Panc1 (cell line): ENCODE results near the gene ERBB3. TPM values are rescaled to one million over a fixed set of nuclear protein-coding genes. Genes with fewer than 3 reads are reported as not detected.

ENCODE experiments used
- ATAC-seq: fragments of 200-7000 bp; cut with Tn5 transposase; 2 replicates; pipeline ENCODE4 v1.9.1; 2020; ENCODE audit warnings: mild to moderate bottlenecking, moderate library complexity
- BruUV-seq: library from RNA; stranded (reverse); fragments of 400-500 nt; replicated peaks from 2 replicates; lab custom pipeline; 2021; lab: Mats Ljungman, UMichigan
- CTCF ChIA-PET: fragments of 300-600 bp; sonication (Branson Sonifier 250); formaldehyde crosslinking; loops from one replicate; lab custom pipeline; 2022; ENCODE audit warnings: antibody characterized with exemption; lab: Charles Lee
- POLR2A ChIA-PET: fragments of 300-600 bp; sonication (Branson Sonifier 250); formaldehyde crosslinking; loops from one replicate; lab custom pipeline; 2022; ENCODE audit warnings: antibody characterized with exemption; lab: Charles Lee
- DNase-seq: peaks from one replicate; pipeline ENCODE4 v3.0.0-alpha.2; 2010; ENCODE audit warnings: low read depth, low spot score
- H3K27ac ChIP-seq: 2 replicates; pipeline ENCODE4 v1.5.1; 2011; ENCODE audit warnings: mild to moderate bottlenecking, low read length, inconsistent platforms
- H3K27me3 ChIP-seq: fragments of 200-500 bp; sonication (Bioruptor generic); 2 replicates; pipeline ENCODE4 v1.6.0; 2014; ENCODE audit warnings: low read length, inconsistent platforms; ENCODE audit not compliant: control insufficient read depth, insufficient read depth
- H3K36me3 ChIP-seq: fragments of 200-500 bp; sonication (Bioruptor generic); 2 replicates; pipeline ENCODE4 v1.5.1; 2014; ENCODE audit warnings: inconsistent platforms, mild to moderate bottlenecking, low read length, moderate library complexity; ENCODE audit not compliant: control insufficient read depth, insufficient read depth
- H3K4me1 ChIP-seq: 2 replicates; pipeline ENCODE4 v1.5.1; 2011; ENCODE audit warnings: inconsistent platforms, mild to moderate bottlenecking, low read length, moderate library complexity; ENCODE audit not compliant: control insufficient read depth, insufficient read depth
- H3K4me3 ChIP-seq, 2 experiments: 2 replicates each; pipeline ENCODE4 v1.5.1; 2011 to 2012; ENCODE audit warnings: low read depth in 2 of 2, low read length in 2 of 2, mild to moderate bottlenecking in 2 of 2, inconsistent platforms in 1 of 2, moderate library complexity in 1 of 2
- H3K9me3 ChIP-seq: fragments of 200-500 bp; sonication (Bioruptor generic); 2 replicates; pipeline ENCODE4 v1.5.1; 2014; ENCODE audit warnings: low read depth, mild to moderate bottlenecking, inconsistent platforms, low read length, moderate library complexity; ENCODE audit not compliant: control insufficient read depth, insufficient read depth
- CTCF ChIP-seq: fragments of 450-650 bp; IDR thresholded peaks from 2 replicates; pipeline ENCODE4 v1.5.1; 2017; ENCODE audit warnings: mild to moderate bottlenecking
- POLR2AphosphoS5 ChIP-seq: IDR thresholded peaks from 2 replicates; pipeline ENCODE4 v1.6.1; 2012; ENCODE audit warnings: mild to moderate bottlenecking, low read depth, low read length, moderate library complexity
- REST ChIP-seq, 2 experiments: IDR thresholded peaks; 2 replicates each; pipeline ENCODE4 v1.6.1; 2011 to 2012; ENCODE audit warnings: low read depth in 2 of 2, control low read depth in 1 of 2, low read length in 1 of 2, mild to moderate bottlenecking in 1 of 2, moderate library complexity in 1 of 2; ENCODE audit not compliant: insufficient read depth in 1 of 2
- SIN3A ChIP-seq: IDR thresholded peaks from 2 replicates; pipeline ENCODE4 v1.6.1; 2012; ENCODE audit warnings: low read depth, mild to moderate bottlenecking, low read length, moderate library complexity, borderline replicate concordance; ENCODE audit not compliant: insufficient read depth
- TCF7L2 ChIP-seq: IDR thresholded peaks from 2 replicates; pipeline ENCODE4 v1.6.1; 2011; ENCODE audit warnings: mild to moderate bottlenecking, low read depth, low read length, inconsistent platforms
- in situ Hi-C: cut with HindIII; loops from 2 replicates; pipeline ENCODE4 v1.10.0; 2016; ENCODE audit warnings: low sequenced_read_pairs, low pct_unique_long_range_greater_than_20kb
- intact Hi-C: fragments of 100-400 bp; cut with micrococcal nuclease; formaldehyde crosslinking; loops from one replicate; pipeline ENCODE4 v1.10.0; 2022; ENCODE audit not compliant: unreplicated experiment
- total RNA-seq: library from RNA; stranded (reverse); gene quantifications from one replicate; pipeline ENCODE4 v1.2.1, GENCODE V29; 2021; ENCODE audit not compliant: unreplicated experiment

The ERBB3 gene
- total RNA-seq, 1 experiment from 2014 or later, result 0.90 TPM

- in situ Hi-C loops (no loop called here), intact Hi-C loops (no loop called here)
- ChIA-PET POLR2A (no interaction called here), CTCF (no interaction called here)
- no peak for ATAC-seq
- Histone ChIP-seq H3K27ac (no peak overlapping the region), H3K4me1 (no peaks in the 10 kb centered on the region), H3K9me3 (no peaks in the 10 kb centered on the region), H3K27me3 (no peaks in the 10 kb centered on the region), H3K36me3 (no peaks in the 10 kb centered on the region), H3K4me3 (no peak overlapping the region)
- no TSS peak for BruUV-seq
- no peak for DNase-seq
- TF ChIP-seq CTCF, result no peak
- no peak for TF ChIP-seq TCF7L2
- TF ChIP-seq POLR2AphosphoS5, result no peak
- no peak for TF ChIP-seq SIN3A
- no peak for TF ChIP-seq REST (IDR thresholded peaks at IDR 0.05; ENCODE audit: insufficient read depth in 1 of 2, low read depth in 2 of 2, low read length in 1 of 2)
Observed at GRCh38 chr12:56087220-56087619, 7.3 kb downstream of the ERBB3 start.

- ChIA-PET CTCF (interaction anchor here (0.7 kb wide), 2 partner anchors 12 to 101 kb away, joined by 3 to 7 read pairs; no protein-coding TSS in a partner anchor), POLR2A (interaction anchor here (0.6 kb wide), 1 partner anchor 94 kb away, joined by 3 read pairs; no protein-coding TSS in a partner anchor)
- Histone ChIP-seq H3K27me3 (no peaks in the 10 kb centered on the region; the same call in 1 of the 2 replicates), H3K4me1 (no peaks in the 10 kb centered on the region), H3K9me3 (no peaks in the 10 kb centered on the region), H3K4me3 (no peak overlapping the region), H3K36me3 (no peaks in the 10 kb centered on the region), H3K27ac (no peak overlapping the region)
- DNase-seq (no peak), ATAC-seq (no peak)
- TF ChIP-seq REST (IDR thresholded peaks at IDR 0.05; ENCODE audit: insufficient read depth in 1 of 2, low read depth in 2 of 2, low read length in 1 of 2), result no peak
- TF ChIP-seq POLR2AphosphoS5, result no peak
- no peak for TF ChIP-seq TCF7L2
- TF ChIP-seq SIN3A, result no peak
- in situ Hi-C loops, result no loop called here
- no TSS peak for BruUV-seq
- intact Hi-C loops, result no loop called here
Observed at GRCh38 chr12:56097738-56098137, 17.8 kb downstream of the ERBB3 start.
